Measurements from ENCODE around the gene WNT2B. TPM values are rescaled to one million over a fixed set of nuclear protein-coding genes. Genes with fewer than 3 reads are reported as not detected.
A peak's percentile ranks its signal among the peaks of the same experiment; 100 is the strongest.

WNT2B gene
- total RNA-seq, 1 experiment from 2014 or later, result 1.6 TPM

DNA sequence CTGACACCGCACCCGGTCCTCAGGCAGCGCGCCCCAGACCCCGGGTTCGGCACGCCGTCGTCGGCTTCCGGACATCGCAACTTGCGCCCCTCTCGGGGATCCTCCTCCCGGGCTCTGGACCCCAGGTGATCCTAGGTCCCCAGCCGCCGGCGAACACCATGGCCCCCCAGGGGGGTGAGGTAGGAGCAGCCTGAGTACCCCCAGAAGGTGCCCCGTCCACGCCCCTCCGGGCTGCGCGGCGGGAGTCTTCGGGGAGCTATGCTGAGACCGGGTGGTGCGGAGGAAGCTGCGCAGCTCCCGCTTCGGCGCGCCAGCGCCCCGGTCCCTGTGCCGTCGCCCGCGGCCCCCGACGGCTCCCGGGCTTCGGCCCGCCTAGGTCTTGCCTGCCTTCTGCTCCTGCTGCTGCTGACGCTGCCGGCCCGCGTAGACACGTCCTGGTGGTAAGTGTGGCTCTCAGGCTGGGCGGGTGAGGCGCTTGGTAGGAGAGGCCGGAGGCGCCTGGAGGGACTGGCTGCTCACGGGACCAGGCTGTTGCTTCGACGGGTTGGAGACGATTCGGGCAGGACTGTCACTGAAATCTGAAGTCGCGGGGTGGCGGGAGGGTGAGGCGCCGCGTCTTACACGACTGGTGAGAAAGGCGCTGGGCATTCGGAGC is 367 bp downstream of the WNT2B start:
- in situ Hi-C loops (cut with HindIII; ENCODE audit: low pct_unique_long_range_greater_than_20kb, low sequenced_read_pairs) (no loop called here), intact Hi-C loops (cut with micrococcal nuclease; ENCODE audit: unreplicated experiment) (loop anchor here (10.0 kb wide), 1 partner anchor 106 kb away; the partner anchor contains the start of genes CAPZA1 and ST7L)
- no peaks in the 10 kb centered on the region for H3K9me3 ChIP-seq (ENCODE audit: control insufficient read depth, insufficient read depth, low read depth, low read length)
- no TSS peak for BruUV-seq (replicated peaks)
- ChIA-PET POLR2A (no interaction called here), CTCF (no interaction called here)
- no peaks in the 10 kb centered on the region for H3K27me3 ChIP-seq (ENCODE audit: control insufficient read depth, insufficient read depth, low read length)
- no peak for ATAC-seq
- DNase-seq (ENCODE audit: low read depth, low spot score), result no peak
- TF ChIP-seq, protein P1, sequence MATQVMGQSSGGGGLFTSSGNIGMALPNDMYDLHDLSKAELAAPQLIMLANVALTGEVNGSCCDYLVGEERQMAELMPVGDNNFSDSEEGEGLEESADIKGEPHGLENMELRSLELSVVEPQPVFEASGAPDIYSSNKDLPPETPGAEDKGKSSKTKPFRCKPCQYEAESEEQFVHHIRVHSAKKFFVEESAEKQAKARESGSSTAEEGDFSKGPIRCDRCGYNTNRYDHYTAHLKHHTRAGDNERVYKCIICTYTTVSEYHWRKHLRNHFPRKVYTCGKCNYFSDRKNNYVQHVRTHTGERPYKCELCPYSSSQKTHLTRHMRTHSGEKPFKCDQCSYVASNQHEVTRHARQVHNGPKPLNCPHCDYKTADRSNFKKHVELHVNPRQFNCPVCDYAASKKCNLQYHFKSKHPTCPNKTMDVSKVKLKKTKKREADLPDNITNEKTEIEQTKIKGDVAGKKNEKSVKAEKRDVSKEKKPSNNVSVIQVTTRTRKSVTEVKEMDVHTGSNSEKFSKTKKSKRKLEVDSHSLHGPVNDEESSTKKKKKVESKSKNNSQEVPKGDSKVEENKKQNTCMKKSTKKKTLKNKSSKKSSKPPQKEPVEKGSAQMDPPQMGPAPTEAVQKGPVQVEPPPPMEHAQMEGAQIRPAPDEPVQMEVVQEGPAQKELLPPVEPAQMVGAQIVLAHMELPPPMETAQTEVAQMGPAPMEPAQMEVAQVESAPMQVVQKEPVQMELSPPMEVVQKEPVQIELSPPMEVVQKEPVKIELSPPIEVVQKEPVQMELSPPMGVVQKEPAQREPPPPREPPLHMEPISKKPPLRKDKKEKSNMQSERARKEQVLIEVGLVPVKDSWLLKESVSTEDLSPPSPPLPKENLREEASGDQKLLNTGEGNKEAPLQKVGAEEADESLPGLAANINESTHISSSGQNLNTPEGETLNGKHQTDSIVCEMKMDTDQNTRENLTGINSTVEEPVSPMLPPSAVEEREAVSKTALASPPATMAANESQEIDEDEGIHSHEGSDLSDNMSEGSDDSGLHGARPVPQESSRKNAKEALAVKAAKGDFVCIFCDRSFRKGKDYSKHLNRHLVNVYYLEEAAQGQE (IDR thresholded peaks at IDR 0.05; ENCODE audit: insufficient read depth in 1 of 2, low read depth in 2 of 2, low read length in 1 of 2), result no peak
- TF ChIP-seq TCF7L2 (IDR thresholded peaks at IDR 0.05; ENCODE audit: low read depth, low read length), result no peak
- TF ChIP-seq POLR2AphosphoS5 (IDR thresholded peaks at IDR 0.05; ENCODE audit: low read depth, low read length), result no peak
- no peak for TF ChIP-seq SIN3A (IDR thresholded peaks at IDR 0.05; ENCODE audit: borderline replicate concordance, insufficient read depth, low read depth, low read length)
- TF ChIP-seq, protein P2, sequence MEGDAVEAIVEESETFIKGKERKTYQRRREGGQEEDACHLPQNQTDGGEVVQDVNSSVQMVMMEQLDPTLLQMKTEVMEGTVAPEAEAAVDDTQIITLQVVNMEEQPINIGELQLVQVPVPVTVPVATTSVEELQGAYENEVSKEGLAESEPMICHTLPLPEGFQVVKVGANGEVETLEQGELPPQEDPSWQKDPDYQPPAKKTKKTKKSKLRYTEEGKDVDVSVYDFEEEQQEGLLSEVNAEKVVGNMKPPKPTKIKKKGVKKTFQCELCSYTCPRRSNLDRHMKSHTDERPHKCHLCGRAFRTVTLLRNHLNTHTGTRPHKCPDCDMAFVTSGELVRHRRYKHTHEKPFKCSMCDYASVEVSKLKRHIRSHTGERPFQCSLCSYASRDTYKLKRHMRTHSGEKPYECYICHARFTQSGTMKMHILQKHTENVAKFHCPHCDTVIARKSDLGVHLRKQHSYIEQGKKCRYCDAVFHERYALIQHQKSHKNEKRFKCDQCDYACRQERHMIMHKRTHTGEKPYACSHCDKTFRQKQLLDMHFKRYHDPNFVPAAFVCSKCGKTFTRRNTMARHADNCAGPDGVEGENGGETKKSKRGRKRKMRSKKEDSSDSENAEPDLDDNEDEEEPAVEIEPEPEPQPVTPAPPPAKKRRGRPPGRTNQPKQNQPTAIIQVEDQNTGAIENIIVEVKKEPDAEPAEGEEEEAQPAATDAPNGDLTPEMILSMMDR (IDR thresholded peaks at IDR 0.05), result no peak
- no peaks in the 10 kb centered on the region for H3K4me1 ChIP-seq (ENCODE audit: control insufficient read depth, insufficient read depth, low read length)
- no peaks in the 10 kb centered on the region for H3K36me3 ChIP-seq (ENCODE audit: control insufficient read depth, insufficient read depth, low read length)
- H3K27ac ChIP-seq (ENCODE audit: low read length), result no peak overlapping the region
- H3K4me3 ChIP-seq (ENCODE audit: low read depth in 2 of 2, low read length in 2 of 2), result peak overlapping the region; percentile 50 to 65

DNA sequence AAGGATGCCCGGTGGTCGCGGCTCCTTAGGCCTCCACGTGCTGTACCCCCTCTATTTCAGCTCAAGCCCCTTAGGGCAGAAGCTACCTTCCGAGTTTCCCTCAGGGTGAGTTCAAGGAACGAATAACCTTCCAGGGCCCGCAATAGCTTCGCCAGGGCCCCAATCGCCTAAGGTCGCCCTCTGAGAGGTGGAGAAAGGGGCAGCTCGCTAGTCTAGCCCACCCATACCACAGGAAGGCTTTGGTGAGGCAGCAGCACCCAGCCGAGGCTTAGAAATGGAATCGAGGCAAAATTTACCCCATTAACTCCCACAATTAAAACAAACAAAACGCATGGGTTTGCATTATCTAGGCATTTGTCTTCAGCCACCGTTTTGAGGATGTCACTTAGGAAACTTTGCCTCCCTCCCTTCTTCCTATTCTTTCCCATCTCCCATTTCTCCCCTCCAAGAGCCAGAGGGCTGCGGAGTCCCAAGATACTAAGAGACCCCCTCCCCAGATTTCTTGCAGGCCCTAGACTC is 954 bp downstream of the WNT2B start:
- Histone ChIP-seq H3K27ac (ENCODE audit: low read length) (no peak overlapping the region), H3K4me1 (ENCODE audit: control insufficient read depth, insufficient read depth, low read length) (no peaks in the 10 kb centered on the region), H3K4me3 (ENCODE audit: low read depth in 2 of 2, low read length in 2 of 2) (no peak overlapping the region), H3K9me3 (ENCODE audit: control insufficient read depth, insufficient read depth, low read depth, low read length) (no peaks in the 10 kb centered on the region), H3K36me3 (ENCODE audit: control insufficient read depth, insufficient read depth, low read length) (no peaks in the 10 kb centered on the region), H3K27me3 (ENCODE audit: control insufficient read depth, insufficient read depth, low read length) (no peaks in the 10 kb centered on the region)
- DNase-seq (ENCODE audit: low read depth, low spot score) (no peak), ATAC-seq (no peak)
- ChIA-PET CTCF (no interaction called here), POLR2A (no interaction called here)
- TF ChIP-seq TCF7L2 (IDR thresholded peaks at IDR 0.05; ENCODE audit: low read depth, low read length) (no peak), POLR2AphosphoS5 (IDR thresholded peaks at IDR 0.05; ENCODE audit: low read depth, low read length) (no peak)
- TF ChIP-seq, protein P2 (IDR thresholded peaks at IDR 0.05), result no peak
- in situ Hi-C loops (cut with HindIII; ENCODE audit: low pct_unique_long_range_greater_than_20kb, low sequenced_read_pairs), result no loop called here
- intact Hi-C loops (cut with micrococcal nuclease; ENCODE audit: unreplicated experiment), result loop anchor here (10.0 kb wide), 1 partner anchor 105 kb away; the partner anchor contains the start of genes CAPZA1 and ST7L
- BruUV-seq (replicated peaks), result no TSS peak

Data from Panc1 (cell line).